DND-41 (cell line): Measurements from ENCODE around the gene MRAP2.

Experiments used
- ATAC-seq: fragments of 200-7000 bp; cut with Tn5 transposase; 3 replicates; pipeline ENCODE4 v1.9.1; 2021; ENCODE audit warnings: low read depth; ENCODE audit not compliant: insufficient read depth
- DNase-seq: peaks from one replicate; pipeline ENCODE4 v3.0.0-alpha.2; 2020
- H2AFZ ChIP-seq: 2 replicates; pipeline ENCODE4 v1.6.0; 2012; ENCODE audit warnings: low read depth, low read length
- H3K27ac ChIP-seq: 2 replicates; pipeline ENCODE4 v1.5.1; 2012; ENCODE audit warnings: low read length, inconsistent platforms
- H3K27me3 ChIP-seq: fragments of 200-600 bp; sonication (generic); 2 replicates; pipeline ENCODE4 v1.6.0; 2012; ENCODE audit warnings: low read length, mild to moderate bottlenecking, inconsistent platforms; ENCODE audit not compliant: insufficient read depth, poor library complexity
- H3K36me3 ChIP-seq: 2 replicates; pipeline ENCODE4 v1.5.1; 2012; ENCODE audit warnings: low read length, inconsistent platforms; ENCODE audit not compliant: insufficient read depth
- H3K4me1 ChIP-seq: 2 replicates; pipeline ENCODE4 v1.5.1; 2012; ENCODE audit warnings: mild to moderate bottlenecking, low read length; ENCODE audit not compliant: insufficient read depth
- H3K4me2 ChIP-seq: 2 replicates; pipeline ENCODE4 v1.6.0; 2012; ENCODE audit warnings: mild to moderate bottlenecking, moderate library complexity, low read length, inconsistent platforms; ENCODE audit not compliant: insufficient read depth
- H3K4me3 ChIP-seq, 2 experiments: fragments of 200-600 bp in 1 of 2; shearing (Covaris generic) in 1 of 2; 2 replicates each; pipeline ENCODE4 v1.5.1; 2012 to 2016; ENCODE audit warnings: inconsistent platforms in 2 of 2, low read length in 2 of 2, mild to moderate bottlenecking in 2 of 2, low read depth in 1 of 2, moderate library complexity in 1 of 2
- H3K79me2 ChIP-seq: 2 replicates; pipeline ENCODE4 v1.6.0; 2012; ENCODE audit warnings: low read length, inconsistent platforms; ENCODE audit not compliant: insufficient read depth
- H3K9ac ChIP-seq: 2 replicates; pipeline ENCODE4 v1.6.0; 2012; ENCODE audit warnings: low read depth, mild to moderate bottlenecking, inconsistent platforms, low read length, moderate library complexity
- H3K9me3 ChIP-seq: 2 replicates; pipeline ENCODE4 v1.5.1; 2012; ENCODE audit warnings: low read length, moderate library complexity, mild to moderate bottlenecking, inconsistent platforms; ENCODE audit not compliant: insufficient read depth, severe bottlenecking
- H4K20me1 ChIP-seq: 2 replicates; pipeline ENCODE4 v1.6.0; 2012; ENCODE audit warnings: low read length; ENCODE audit not compliant: insufficient read depth
- EZH2 ChIP-seq: IDR thresholded peaks from 3 replicates; pipeline ENCODE4 v1.6.1; 2012; ENCODE audit warnings: borderline replicate concordance, low read depth, mild to moderate bottlenecking, moderate library complexity, low read length, inconsistent platforms; ENCODE audit not compliant: severe bottlenecking
- TF ChIP-seq, protein P1 (sequence below): IDR thresholded peaks from 2 replicates; pipeline ENCODE4 v1.5.1; 2012; ENCODE audit warnings: borderline replicate concordance, low read length, moderate library complexity, mild to moderate bottlenecking; ENCODE audit not compliant: poor library complexity, severe bottlenecking; ENCODE audit errors: extremely low read depth

The MRAP2 gene, protein sequence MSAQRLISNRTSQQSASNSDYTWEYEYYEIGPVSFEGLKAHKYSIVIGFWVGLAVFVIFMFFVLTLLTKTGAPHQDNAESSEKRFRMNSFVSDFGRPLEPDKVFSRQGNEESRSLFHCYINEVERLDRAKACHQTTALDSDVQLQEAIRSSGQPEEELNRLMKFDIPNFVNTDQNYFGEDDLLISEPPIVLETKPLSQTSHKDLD

DNA sequence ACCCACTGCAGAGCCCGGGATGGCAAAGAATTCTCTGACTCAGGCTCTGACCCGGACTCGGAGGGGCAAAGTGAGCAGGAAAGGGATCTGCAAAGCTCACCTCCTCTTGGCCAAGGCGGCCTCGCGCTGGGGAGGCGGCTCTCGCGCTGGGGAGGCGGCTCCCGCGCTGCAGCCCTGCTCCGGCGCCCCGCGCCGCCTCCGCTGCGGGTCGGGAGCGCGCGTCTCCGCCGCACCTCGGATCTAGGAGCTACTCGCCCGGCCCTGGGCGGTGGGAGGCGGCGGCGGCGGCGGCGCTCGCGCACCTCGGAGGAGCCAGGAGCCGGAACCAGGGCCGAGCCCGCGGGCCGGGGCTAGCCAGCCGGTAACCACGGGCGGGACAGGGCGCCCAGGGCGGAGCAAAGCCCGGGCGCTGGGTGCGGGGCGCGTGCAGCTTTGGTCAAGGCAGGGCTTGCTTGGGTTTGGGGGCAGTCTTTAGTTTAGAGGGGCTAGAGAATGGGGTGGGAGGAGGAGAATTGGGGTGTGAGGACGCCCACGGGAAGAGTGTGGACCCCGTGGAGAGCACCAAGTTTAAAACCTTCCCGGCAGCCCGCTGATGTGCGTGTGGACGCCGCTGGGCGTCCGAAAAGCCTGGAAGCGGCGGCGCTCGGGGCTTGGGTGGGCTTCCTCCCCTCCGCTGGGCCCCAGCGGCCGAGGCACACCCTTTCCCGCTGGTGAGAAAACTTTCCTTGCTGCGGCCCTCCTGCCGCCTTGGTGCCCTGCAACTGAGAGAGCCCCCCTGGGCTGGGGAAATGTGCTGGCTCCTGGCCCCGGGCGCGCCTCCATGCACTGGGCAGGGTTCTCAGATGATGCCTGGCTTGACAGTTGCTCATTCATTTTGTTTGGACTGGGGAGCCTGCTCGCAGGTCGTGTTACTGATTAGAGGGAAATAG lies at the start of gene MRAP2:
Gene MRAP2 (plus strand): TSS at position 250 of the 929 bp plus-strand sequence. CDS start 21,547 bp downstream, outside the sequence.
- H3K79me2 ChIP-seq = no peaks in the 10 kb centered on the region
- H3K4me1 ChIP-seq = no peaks in the 10 kb centered on the region
- no peak within 1 kb of the TSS for H3K9ac ChIP-seq
- H4K20me1 ChIP-seq = no peaks in the 10 kb centered on the region
- no peak within 1 kb of the TSS for H3K4me2 ChIP-seq
- DNase-seq (no peak), ATAC-seq (no peak)
- H2AFZ ChIP-seq = no peak within 1 kb of the TSS
- no peaks in the 10 kb centered on the region for H3K36me3 ChIP-seq
- TF ChIP-seq EZH2 = no peak
- TF ChIP-seq, protein P1, sequence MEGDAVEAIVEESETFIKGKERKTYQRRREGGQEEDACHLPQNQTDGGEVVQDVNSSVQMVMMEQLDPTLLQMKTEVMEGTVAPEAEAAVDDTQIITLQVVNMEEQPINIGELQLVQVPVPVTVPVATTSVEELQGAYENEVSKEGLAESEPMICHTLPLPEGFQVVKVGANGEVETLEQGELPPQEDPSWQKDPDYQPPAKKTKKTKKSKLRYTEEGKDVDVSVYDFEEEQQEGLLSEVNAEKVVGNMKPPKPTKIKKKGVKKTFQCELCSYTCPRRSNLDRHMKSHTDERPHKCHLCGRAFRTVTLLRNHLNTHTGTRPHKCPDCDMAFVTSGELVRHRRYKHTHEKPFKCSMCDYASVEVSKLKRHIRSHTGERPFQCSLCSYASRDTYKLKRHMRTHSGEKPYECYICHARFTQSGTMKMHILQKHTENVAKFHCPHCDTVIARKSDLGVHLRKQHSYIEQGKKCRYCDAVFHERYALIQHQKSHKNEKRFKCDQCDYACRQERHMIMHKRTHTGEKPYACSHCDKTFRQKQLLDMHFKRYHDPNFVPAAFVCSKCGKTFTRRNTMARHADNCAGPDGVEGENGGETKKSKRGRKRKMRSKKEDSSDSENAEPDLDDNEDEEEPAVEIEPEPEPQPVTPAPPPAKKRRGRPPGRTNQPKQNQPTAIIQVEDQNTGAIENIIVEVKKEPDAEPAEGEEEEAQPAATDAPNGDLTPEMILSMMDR = no peak
- peaks cover 3% of the 10 kb centered on the region for H3K9me3 ChIP-seq
- H3K27me3 ChIP-seq = no peaks in the 10 kb centered on the region
- no peak within 1 kb of the TSS for H3K27ac ChIP-seq
- H3K4me3 ChIP-seq = no peak within 1 kb of the TSS

DNA sequence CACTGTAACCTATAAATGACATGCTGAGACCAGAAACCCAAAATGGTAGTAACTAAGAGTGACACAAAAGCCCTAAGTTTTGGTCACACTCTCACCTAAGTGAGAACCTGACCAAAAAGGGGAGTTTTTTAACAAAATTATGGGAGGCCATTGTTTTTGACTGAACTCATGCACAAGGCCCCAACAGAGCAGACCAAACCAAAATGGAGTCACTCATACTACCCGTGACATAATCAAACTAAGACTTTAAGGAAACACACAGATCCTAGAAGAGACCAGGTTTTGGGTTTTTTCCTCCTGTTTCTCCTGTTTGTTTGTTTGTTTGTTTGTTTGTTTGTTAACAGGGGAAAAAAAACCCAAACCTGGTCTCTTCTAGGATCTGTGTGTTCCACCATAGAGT lies 49.2 kb upstream of the MRAP2 start:
- no peaks in the 10 kb centered on the region for H4K20me1 ChIP-seq
- no peak overlapping the region for H3K4me3 ChIP-seq
- no peak for DNase-seq
- no peaks in the 10 kb centered on the region for H3K36me3 ChIP-seq
- H3K9me3 ChIP-seq = no peaks in the 10 kb centered on the region
- H3K27ac ChIP-seq = no peak overlapping the region
- H3K79me2 ChIP-seq = no peaks in the 10 kb centered on the region
- no peaks in the 10 kb centered on the region for H3K4me1 ChIP-seq
- no peak overlapping the region for H3K4me2 ChIP-seq
- no peak overlapping the region for H2AFZ ChIP-seq
- ATAC-seq = no peak
- no peaks in the 10 kb centered on the region for H3K27me3 ChIP-seq
- no peak for TF ChIP-seq EZH2
- TF ChIP-seq, protein P1 = no peak
- H3K9ac ChIP-seq = no peak overlapping the region

DNA sequence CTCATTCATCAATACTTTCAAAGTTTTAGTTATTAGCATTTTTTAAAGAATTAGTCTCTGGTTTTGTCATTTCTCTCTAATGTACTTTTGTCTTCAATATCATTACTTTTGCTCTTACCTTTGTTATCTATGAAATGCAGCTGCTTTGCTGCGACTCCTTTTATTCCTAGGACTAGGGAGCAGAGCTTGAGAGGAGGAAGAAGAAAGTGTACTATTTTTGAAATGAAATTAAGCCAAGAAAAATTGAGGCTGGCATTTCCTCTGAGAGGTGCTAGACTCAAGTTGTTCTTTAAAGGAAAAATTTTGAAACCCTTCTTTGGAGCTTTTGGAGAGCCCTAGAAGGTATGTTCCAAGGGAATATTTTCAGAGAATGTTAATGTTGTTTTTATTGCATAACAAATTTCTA lies 48.3 kb upstream of the MRAP2 start:
- no peaks in the 10 kb centered on the region for H3K9me3 ChIP-seq
- no peak overlapping the region for H3K27ac ChIP-seq
- no peak overlapping the region for H3K9ac ChIP-seq
- no peaks in the 10 kb centered on the region for H3K36me3 ChIP-seq
- DNase-seq (no peak), ATAC-seq (no peak)
- H3K27me3 ChIP-seq = no peaks in the 10 kb centered on the region
- no peak overlapping the region for H3K4me2 ChIP-seq
- no peak for TF ChIP-seq EZH2
- TF ChIP-seq, protein P1 = no peak
- no peak overlapping the region for H3K4me3 ChIP-seq
- H2AFZ ChIP-seq = no peak overlapping the region
- H3K79me2 ChIP-seq = no peaks in the 10 kb centered on the region
- no peaks in the 10 kb centered on the region for H4K20me1 ChIP-seq
- H3K4me1 ChIP-seq = no peaks in the 10 kb centered on the region
